Ishikawa (cell line): ENCODE results near the gene SEC11C.

Experiments used
- CEBPB ChIP-seq: IDR thresholded peaks from 2 replicates; pipeline ENCODE4 v1.6.1; 2012
- CREB1 ChIP-seq: IDR thresholded peaks from 2 replicates; pipeline ENCODE4 v1.6.1; 2012; ENCODE audit warnings: low read depth
- EGR1 ChIP-seq: IDR thresholded peaks from 2 replicates; pipeline ENCODE4 v1.6.1; 2012
- EP300 ChIP-seq: IDR thresholded peaks from 2 replicates; pipeline ENCODE4 v1.6.1; 2012; ENCODE audit warnings: borderline replicate concordance
- FOXM1 ChIP-seq: IDR thresholded peaks from 2 replicates; pipeline ENCODE4 v1.6.1; 2012; ENCODE audit warnings: low read depth, borderline replicate concordance
- NFIC ChIP-seq: IDR thresholded peaks from 2 replicates; pipeline ENCODE4 v1.6.1; 2012
- RAD21 ChIP-seq: IDR thresholded peaks from 2 replicates; pipeline ENCODE4 v1.6.1; 2012; ENCODE audit warnings: low read depth
- TAF1 ChIP-seq: IDR thresholded peaks from 2 replicates; pipeline ENCODE4 v1.6.1; 2012; ENCODE audit warnings: low read depth, mild to moderate bottlenecking
- TCF12 ChIP-seq: IDR thresholded peaks from 2 replicates; pipeline ENCODE4 v1.6.1; 2012; ENCODE audit warnings: low read depth
- TEAD4 ChIP-seq: IDR thresholded peaks from 2 replicates; pipeline ENCODE4 v1.6.1; 2012
- YY1 ChIP-seq: IDR thresholded peaks from 2 replicates; pipeline ENCODE4 v1.6.1; 2012; ENCODE audit warnings: low read depth
- ZBTB7A ChIP-seq: IDR thresholded peaks from 2 replicates; pipeline ENCODE4 v1.6.1; 2012; ENCODE audit warnings: low read depth
- TF ChIP-seq, protein P1 (sequence below): IDR thresholded peaks from 2 replicates; pipeline ENCODE4 v1.6.1; 2012; ENCODE audit warnings: low read depth, mild to moderate bottlenecking
- TF ChIP-seq, protein P2 (sequence below): IDR thresholded peaks from 2 replicates; pipeline ENCODE4 v1.6.1; 2012
- TF ChIP-seq, protein P3 (sequence below): IDR thresholded peaks from 2 replicates; pipeline ENCODE4 v1.6.1; 2012

The SEC11C gene

DNA sequence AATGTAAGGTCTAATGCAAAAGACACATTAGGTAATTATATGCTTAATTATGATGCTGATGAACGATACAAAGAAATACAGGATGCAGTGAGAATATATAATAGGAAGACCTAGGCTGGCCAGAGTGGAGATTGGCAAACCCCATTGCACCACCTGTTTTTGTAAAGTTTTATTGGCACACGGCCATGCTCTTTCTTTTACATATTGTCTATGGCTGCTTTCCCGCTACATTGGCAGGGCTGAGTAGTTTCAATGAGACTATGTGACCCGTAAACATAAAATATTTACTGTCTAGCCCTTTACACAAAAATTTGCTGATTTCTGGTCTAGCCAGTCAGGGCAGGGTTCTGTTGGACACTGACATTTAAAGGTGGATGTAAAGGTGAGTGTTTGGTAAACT lies 5.4 kb downstream of the SEC11C start:
- TF ChIP-seq YY1 (no peak), ZBTB7A (no peak), CREB1 (no peak), EP300 (no peak), NFIC (no peak), TAF1 (no peak), FOXM1 (no peak), TEAD4 (no peak)
- TF ChIP-seq, protein P1, sequence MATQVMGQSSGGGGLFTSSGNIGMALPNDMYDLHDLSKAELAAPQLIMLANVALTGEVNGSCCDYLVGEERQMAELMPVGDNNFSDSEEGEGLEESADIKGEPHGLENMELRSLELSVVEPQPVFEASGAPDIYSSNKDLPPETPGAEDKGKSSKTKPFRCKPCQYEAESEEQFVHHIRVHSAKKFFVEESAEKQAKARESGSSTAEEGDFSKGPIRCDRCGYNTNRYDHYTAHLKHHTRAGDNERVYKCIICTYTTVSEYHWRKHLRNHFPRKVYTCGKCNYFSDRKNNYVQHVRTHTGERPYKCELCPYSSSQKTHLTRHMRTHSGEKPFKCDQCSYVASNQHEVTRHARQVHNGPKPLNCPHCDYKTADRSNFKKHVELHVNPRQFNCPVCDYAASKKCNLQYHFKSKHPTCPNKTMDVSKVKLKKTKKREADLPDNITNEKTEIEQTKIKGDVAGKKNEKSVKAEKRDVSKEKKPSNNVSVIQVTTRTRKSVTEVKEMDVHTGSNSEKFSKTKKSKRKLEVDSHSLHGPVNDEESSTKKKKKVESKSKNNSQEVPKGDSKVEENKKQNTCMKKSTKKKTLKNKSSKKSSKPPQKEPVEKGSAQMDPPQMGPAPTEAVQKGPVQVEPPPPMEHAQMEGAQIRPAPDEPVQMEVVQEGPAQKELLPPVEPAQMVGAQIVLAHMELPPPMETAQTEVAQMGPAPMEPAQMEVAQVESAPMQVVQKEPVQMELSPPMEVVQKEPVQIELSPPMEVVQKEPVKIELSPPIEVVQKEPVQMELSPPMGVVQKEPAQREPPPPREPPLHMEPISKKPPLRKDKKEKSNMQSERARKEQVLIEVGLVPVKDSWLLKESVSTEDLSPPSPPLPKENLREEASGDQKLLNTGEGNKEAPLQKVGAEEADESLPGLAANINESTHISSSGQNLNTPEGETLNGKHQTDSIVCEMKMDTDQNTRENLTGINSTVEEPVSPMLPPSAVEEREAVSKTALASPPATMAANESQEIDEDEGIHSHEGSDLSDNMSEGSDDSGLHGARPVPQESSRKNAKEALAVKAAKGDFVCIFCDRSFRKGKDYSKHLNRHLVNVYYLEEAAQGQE: no peak
- TF ChIP-seq, protein P2, sequence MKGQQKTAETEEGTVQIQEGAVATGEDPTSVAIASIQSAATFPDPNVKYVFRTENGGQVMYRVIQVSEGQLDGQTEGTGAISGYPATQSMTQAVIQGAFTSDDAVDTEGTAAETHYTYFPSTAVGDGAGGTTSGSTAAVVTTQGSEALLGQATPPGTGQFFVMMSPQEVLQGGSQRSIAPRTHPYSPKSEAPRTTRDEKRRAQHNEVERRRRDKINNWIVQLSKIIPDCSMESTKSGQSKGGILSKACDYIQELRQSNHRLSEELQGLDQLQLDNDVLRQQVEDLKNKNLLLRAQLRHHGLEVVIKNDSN: no peak

DNA sequence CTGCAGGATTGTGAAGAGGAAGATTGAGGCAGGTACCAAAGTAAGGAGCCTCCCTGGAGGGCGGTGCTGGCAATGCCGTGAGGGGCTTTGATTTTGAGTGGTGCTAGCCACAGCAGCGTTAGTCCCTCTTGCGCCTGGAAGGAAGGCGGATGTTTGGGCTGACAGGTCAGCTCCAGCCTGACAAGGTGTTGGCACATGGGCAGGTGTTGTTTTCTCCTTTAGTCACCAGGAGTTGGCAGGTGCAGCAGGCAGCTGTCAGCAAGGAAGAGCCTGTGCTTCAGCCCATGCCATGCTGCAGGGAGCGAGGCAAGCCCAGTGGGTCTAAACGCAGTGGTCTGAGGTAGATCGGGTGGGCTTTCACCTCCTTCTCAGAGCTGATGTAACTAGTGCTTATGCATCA lies 8.5 kb downstream of the SEC11C start:
- TF ChIP-seq TEAD4 (no peak), RAD21 (no peak), TCF12 (no peak), ZBTB7A (no peak), EGR1 (no peak), TAF1 (no peak)
- TF ChIP-seq, protein P3, sequence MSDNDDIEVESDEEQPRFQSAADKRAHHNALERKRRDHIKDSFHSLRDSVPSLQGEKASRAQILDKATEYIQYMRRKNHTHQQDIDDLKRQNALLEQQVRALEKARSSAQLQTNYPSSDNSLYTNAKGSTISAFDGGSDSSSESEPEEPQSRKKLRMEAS: no peak

DNA sequence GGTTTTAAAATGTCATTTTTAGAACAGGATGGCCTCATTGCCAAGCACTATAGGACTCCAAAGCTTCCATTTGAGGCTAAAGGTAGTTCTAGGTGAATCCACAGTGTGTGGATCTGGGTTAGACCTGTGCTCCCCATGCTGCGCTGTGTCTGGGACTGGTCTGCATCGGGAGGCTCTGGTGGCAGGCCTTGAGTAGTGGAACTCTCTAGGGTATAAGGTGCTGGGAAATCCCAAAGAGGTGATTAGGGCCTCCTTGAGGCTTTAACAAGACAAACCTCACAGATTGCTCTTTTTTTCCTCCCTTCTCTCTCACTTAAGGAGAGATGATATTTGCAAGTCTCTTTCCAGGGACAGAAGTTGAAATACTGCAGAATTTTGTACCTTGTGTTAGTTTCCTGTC lies 9.3 kb downstream of the SEC11C start:
- TF ChIP-seq YY1 (no peak), CEBPB (no peak), CREB1 (no peak), NFIC (no peak), TEAD4 (no peak), ZBTB7A (no peak), TCF12 (no peak), EP300 (no peak), EGR1 (no peak), FOXM1 (no peak), RAD21 (no peak), TAF1 (no peak)
- TF ChIP-seq, protein P3: no peak
- TF ChIP-seq, protein P2: no peak
- TF ChIP-seq, protein P1: no peak

DNA sequence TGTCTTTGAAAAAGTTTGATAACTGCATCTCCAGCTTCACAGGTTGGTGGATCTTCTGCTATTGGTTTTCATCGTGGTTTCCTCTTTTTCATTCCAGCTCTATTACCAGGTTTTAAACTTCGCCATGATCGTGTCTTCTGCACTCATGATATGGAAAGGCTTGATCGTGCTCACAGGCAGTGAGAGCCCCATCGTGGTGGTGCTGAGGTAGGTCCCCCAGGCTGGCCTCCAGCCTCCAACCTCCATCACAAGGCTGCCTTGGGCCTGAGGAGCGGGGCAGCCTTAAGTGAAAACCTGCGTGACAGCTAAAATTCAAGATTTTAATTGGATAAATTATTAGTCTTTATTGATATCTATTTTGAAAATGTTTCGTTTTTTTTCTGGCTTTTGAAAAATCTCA lies 9.7 kb downstream of the SEC11C start:
- TF ChIP-seq CEBPB (no peak), TEAD4 (no peak), CREB1 (no peak), NFIC (no peak), RAD21 (no peak), EP300 (no peak), EGR1 (no peak), TCF12 (no peak), FOXM1 (no peak), ZBTB7A (no peak), TAF1 (no peak), YY1 (no peak)
- TF ChIP-seq, protein P2: no peak
- TF ChIP-seq, protein P1: no peak
- TF ChIP-seq, protein P3: no peak
